HUES48 (cell line): ENCODE data around the gene GABRP.

Source experiments
- H3K27ac ChIP-seq: one replicate; pipeline ENCODE4 v1.7.0; 2013; ENCODE audit warnings: low read depth, low read length, inconsistent platforms
- H3K27me3 ChIP-seq: 2 replicates; pipeline ENCODE4 v1.6.1; 2013; ENCODE audit warnings: mild to moderate bottlenecking, low read length; ENCODE audit not compliant: control insufficient read depth, insufficient read depth
- H3K36me3 ChIP-seq: 2 replicates; pipeline ENCODE4 v1.6.1; 2013; ENCODE audit warnings: low read length; ENCODE audit not compliant: control insufficient read depth, insufficient read depth
- H3K4me1 ChIP-seq: 2 replicates; pipeline ENCODE4 v1.6.1; 2013; ENCODE audit warnings: mild to moderate bottlenecking, low read length; ENCODE audit not compliant: control insufficient read depth, insufficient read depth
- H3K4me3 ChIP-seq: 2 replicates; pipeline ENCODE4 v1.5.1; 2013; ENCODE audit warnings: mild to moderate bottlenecking, low read depth, low read length
- H3K9ac ChIP-seq: 2 replicates; pipeline ENCODE4 v1.6.1; 2013; ENCODE audit warnings: mild to moderate bottlenecking, low read depth, low read length, moderate library complexity
- H3K9me3 ChIP-seq: 2 replicates; pipeline ENCODE4 v1.6.1; 2013; ENCODE audit warnings: low read length; ENCODE audit not compliant: control insufficient read depth, insufficient read depth

The GABRP gene

GRCh38 chr5:170795154-170795553 is 11.6 kb downstream of the GABRP start:
- Histone ChIP-seq H3K27me3 (no peaks in the 10 kb centered on the region), H3K9me3 (no peaks in the 10 kb centered on the region), H3K27ac (no peak overlapping the region)

GRCh38 chr5:170805666-170806065 is 22.1 kb downstream of the GABRP start:
- Histone ChIP-seq H3K27me3 (no peaks in the 10 kb centered on the region), H3K9ac (no peak overlapping the region), H3K9me3 (no peaks in the 10 kb centered on the region), H3K36me3 (no peaks in the 10 kb centered on the region), H3K27ac (no peak overlapping the region), H3K4me3 (no peak overlapping the region), H3K4me1 (no peaks in the 10 kb centered on the region)

More at GRCh38 chr5:170795154-170795553, 11.6 kb downstream of the GABRP start:
- Histone ChIP-seq H3K4me3 (no peak overlapping the region), H3K36me3 (no peaks in the 10 kb centered on the region), H3K9ac (no peak overlapping the region), H3K4me1 (peaks cover 9% of the 10 kb centered on the region)

GRCh38 chr5:170809551-170809950 is 26.0 kb downstream of the GABRP start:
- Histone ChIP-seq H3K4me1 (no peaks in the 10 kb centered on the region), H3K4me3 (no peak overlapping the region), H3K9me3 (no peaks in the 10 kb centered on the region), H3K9ac (no peak overlapping the region), H3K27ac (no peak overlapping the region), H3K36me3 (no peaks in the 10 kb centered on the region), H3K27me3 (no peaks in the 10 kb centered on the region)

GRCh38 chr5:170811719-170812118 is 28.2 kb downstream of the GABRP start:
- no peaks in the 10 kb centered on the region for H3K36me3 ChIP-seq
- no peaks in the 10 kb centered on the region for H3K4me1 ChIP-seq
- no peak overlapping the region for H3K4me3 ChIP-seq
- no peaks in the 10 kb centered on the region for H3K27me3 ChIP-seq
- no peak overlapping the region for H3K27ac ChIP-seq
- no peaks in the 10 kb centered on the region for H3K9me3 ChIP-seq
- H3K9ac ChIP-seq: no peak overlapping the region

- no peak overlapping the region for H3K4me3 ChIP-seq
- no peaks in the 10 kb centered on the region for H3K36me3 ChIP-seq
- no peak overlapping the region for H3K9ac ChIP-seq
- H3K27ac ChIP-seq: no peak overlapping the region
- no peaks in the 10 kb centered on the region for H3K4me1 ChIP-seq
- H3K9me3 ChIP-seq: no peaks in the 10 kb centered on the region
- no peaks in the 10 kb centered on the region for H3K27me3 ChIP-seq
These were observed 29.7 kb downstream of the GABRP start for GRCh38 chr5:170813231-170813630.

GRCh38 chr5:170817195-170817594 is 33.7 kb downstream of the GABRP start:
- no peaks in the 10 kb centered on the region for H3K27me3 ChIP-seq
- H3K27ac ChIP-seq: no peak overlapping the region
- H3K9me3 ChIP-seq: no peaks in the 10 kb centered on the region
- H3K4me1 ChIP-seq: no peaks in the 10 kb centered on the region
- H3K9ac ChIP-seq: no peak overlapping the region
- H3K36me3 ChIP-seq: no peaks in the 10 kb centered on the region
- H3K4me3 ChIP-seq: no peak overlapping the region

- Histone ChIP-seq H3K4me1 (no peaks in the 10 kb centered on the region), H3K27ac (no peak overlapping the region)
These were observed 34.7 kb downstream of the GABRP start for GRCh38 chr5:170818232-170818631.

GRCh38 chr5:170819824-170820223 is 36.3 kb downstream of the GABRP start:
- Histone ChIP-seq H3K4me3 (no peak overlapping the region), H3K36me3 (no peaks in the 10 kb centered on the region), H3K4me1 (no peaks in the 10 kb centered on the region), H3K27me3 (no peaks in the 10 kb centered on the region), H3K9ac (no peak overlapping the region), H3K27ac (no peak overlapping the region), H3K9me3 (no peaks in the 10 kb centered on the region)

More at GRCh38 chr5:170818232-170818631, 34.7 kb downstream of the GABRP start:
- Histone ChIP-seq H3K36me3 (no peaks in the 10 kb centered on the region), H3K9ac (no peak overlapping the region), H3K4me3 (no peak overlapping the region), H3K27me3 (no peaks in the 10 kb centered on the region), H3K9me3 (no peaks in the 10 kb centered on the region)

- H3K9ac ChIP-seq: no peak overlapping the region
- H3K27ac ChIP-seq: no peak overlapping the region
- H3K4me1 ChIP-seq: no peaks in the 10 kb centered on the region
- peaks cover 8% of the 10 kb centered on the region; the same call in 1 of the 2 replicates for H3K9me3 ChIP-seq
- H3K27me3 ChIP-seq: no peaks in the 10 kb centered on the region
- H3K4me3 ChIP-seq: no peak overlapping the region
- no peaks in the 10 kb centered on the region for H3K36me3 ChIP-seq
These were observed 37.8 kb downstream of the GABRP start for GRCh38 chr5:170821257-170821800.

GRCh38 chr5:170826117-170826516 is 42.6 kb downstream of the GABRP start:
- Histone ChIP-seq H3K9me3 (peaks cover 18% of the 10 kb centered on the region; the same call in 1 of the 2 replicates), H3K9ac (no peak overlapping the region), H3K27ac (no peak overlapping the region), H3K4me3 (no peak overlapping the region), H3K36me3 (no peaks in the 10 kb centered on the region), H3K4me1 (no peaks in the 10 kb centered on the region), H3K27me3 (no peaks in the 10 kb centered on the region)

GRCh38 chr5:170832241-170832640 is 48.7 kb downstream of the GABRP start:
- no peaks in the 10 kb centered on the region for H3K27me3 ChIP-seq
- H3K9ac ChIP-seq: no peak overlapping the region
- H3K4me1 ChIP-seq: no peaks in the 10 kb centered on the region
- H3K27ac ChIP-seq: no peak overlapping the region
- H3K4me3 ChIP-seq: no peak overlapping the region
- no peaks in the 10 kb centered on the region for H3K36me3 ChIP-seq
- 0 out of 2 replicates have a peak, but pooled peaks cover 1% of the 10 kb centered on the region for H3K9me3 ChIP-seq
